ENCODE data around the gene TRIM44. TPM values are rescaled to one million over a fixed set of nuclear protein-coding genes. Genes with fewer than 3 reads are reported as not detected.
A peak's percentile ranks its signal among the peaks of the same experiment; 100 is the strongest.

Gene TRIM44
- total and polyA plus RNA-seq, 10 of the 15 experiments (the other 5 are each of a cell fraction or from before 2014, with no cell fraction given), result 6.7 to 93.0 (median 27.6) TPM

DNA sequence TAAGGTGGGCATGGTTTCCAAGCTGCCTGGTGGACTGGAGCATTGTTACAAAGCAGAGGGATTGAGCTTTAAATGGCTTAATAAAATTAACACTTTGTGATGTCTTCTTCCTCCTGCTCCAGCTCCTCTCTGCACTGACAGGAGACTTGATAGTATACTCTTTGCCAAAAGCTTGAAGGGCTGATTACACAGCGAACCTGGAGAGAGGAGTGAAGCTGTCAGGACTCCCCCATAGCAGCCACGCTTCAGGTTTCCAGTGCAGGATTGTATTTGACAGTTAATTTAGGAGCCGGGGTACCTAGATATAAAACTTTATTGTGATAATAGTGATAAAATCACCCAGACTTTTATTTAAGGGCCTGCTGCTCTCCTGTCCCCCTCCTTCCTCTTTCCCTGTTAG, 50.0 kb downstream of the TRIM44 start (continued):
- TF ChIP-seq, protein P1, sequence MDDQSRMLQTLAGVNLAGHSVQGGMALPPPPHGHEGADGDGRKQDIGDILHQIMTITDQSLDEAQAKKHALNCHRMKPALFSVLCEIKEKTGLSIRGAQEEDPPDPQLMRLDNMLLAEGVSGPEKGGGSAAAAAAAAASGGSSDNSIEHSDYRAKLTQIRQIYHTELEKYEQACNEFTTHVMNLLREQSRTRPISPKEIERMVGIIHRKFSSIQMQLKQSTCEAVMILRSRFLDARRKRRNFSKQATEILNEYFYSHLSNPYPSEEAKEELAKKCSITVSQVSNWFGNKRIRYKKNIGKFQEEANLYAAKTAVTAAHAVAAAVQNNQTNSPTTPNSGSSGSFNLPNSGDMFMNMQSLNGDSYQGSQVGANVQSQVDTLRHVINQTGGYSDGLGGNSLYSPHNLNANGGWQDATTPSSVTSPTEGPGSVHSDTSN (IDR thresholded peaks at IDR 0.05; ENCODE audit: insufficient replicate concordance, low read depth, low read length), result no peak
- TF ChIP-seq, protein P2, sequence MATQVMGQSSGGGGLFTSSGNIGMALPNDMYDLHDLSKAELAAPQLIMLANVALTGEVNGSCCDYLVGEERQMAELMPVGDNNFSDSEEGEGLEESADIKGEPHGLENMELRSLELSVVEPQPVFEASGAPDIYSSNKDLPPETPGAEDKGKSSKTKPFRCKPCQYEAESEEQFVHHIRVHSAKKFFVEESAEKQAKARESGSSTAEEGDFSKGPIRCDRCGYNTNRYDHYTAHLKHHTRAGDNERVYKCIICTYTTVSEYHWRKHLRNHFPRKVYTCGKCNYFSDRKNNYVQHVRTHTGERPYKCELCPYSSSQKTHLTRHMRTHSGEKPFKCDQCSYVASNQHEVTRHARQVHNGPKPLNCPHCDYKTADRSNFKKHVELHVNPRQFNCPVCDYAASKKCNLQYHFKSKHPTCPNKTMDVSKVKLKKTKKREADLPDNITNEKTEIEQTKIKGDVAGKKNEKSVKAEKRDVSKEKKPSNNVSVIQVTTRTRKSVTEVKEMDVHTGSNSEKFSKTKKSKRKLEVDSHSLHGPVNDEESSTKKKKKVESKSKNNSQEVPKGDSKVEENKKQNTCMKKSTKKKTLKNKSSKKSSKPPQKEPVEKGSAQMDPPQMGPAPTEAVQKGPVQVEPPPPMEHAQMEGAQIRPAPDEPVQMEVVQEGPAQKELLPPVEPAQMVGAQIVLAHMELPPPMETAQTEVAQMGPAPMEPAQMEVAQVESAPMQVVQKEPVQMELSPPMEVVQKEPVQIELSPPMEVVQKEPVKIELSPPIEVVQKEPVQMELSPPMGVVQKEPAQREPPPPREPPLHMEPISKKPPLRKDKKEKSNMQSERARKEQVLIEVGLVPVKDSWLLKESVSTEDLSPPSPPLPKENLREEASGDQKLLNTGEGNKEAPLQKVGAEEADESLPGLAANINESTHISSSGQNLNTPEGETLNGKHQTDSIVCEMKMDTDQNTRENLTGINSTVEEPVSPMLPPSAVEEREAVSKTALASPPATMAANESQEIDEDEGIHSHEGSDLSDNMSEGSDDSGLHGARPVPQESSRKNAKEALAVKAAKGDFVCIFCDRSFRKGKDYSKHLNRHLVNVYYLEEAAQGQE (IDR thresholded peaks at IDR 0.05; ENCODE audit: low read depth, low read length), result no peak
- TF ChIP-seq PAX5 (IDR thresholded peaks at IDR 0.05; ENCODE audit: borderline replicate concordance, low read depth, low read length), result no peak
- no peak for TF ChIP-seq SMARCA5 (IDR thresholded peaks at IDR 0.05)

DNA sequence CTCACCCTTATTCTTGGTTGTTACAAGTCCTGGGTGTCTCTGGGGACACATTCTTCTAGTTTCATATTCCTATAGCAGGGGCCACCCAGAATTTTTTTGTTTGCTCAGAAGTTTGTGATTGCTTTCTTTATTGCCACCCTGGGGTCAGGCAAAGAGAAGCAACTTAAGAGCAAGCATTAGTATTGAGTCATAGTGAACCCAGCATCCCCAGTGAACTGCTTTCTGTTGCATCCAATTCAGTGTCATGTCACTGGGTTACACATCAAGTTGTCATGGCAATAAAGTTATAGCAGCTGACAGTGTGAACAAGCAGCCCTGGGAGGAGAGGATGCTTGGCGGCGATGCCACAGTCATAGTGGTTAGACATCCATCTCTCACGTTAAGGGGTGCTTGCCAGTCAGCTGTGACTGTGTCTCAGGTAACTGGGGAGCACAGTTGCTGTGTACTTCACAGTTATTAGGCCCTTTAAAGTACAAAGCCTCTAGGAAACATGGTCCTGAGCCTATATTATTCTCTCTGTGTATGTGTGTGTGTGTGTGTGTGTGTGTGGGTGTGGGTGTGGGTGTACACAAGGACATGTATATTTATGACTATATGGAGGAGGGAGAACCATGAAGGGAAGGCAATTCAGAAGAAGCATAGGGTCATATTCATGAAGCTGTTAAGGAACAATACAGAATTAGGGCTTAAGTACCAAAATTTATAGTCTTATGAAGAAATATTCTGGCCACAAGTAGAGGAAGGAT, 52.5 kb downstream of the TRIM44 start:
- DNase-seq (ENCODE audit: low read depth, low spot score) (peak; percentile 77), ATAC-seq (peak; percentile 91), FAIRE-seq (no peak)
- Histone ChIP-seq H3K27me3 (replicated peaks in 1 of 2; ENCODE audit: control insufficient read depth in 2 of 2, insufficient read depth in 2 of 2, low read length in 1 of 2) (no peaks in the 10 kb centered on the region), H2AFZ (ENCODE audit: control insufficient read depth, low read depth, low read length) (no peak overlapping the region), H3K9ac (ENCODE audit: control insufficient read depth, insufficient read depth, low read length) (no peak overlapping the region), H3K27ac (ENCODE audit: control insufficient read depth, insufficient read depth) (no peak overlapping the region; the same call in 1 of the 2 replicates), H3K4me3 (no peak overlapping the region), H3K79me2 (ENCODE audit: control insufficient read depth, insufficient read depth, low read length) (peaks cover under 1% of the 10 kb centered on the region; the same call in 1 of the 2 replicates), H3K9me3 (replicated peaks; ENCODE audit: control insufficient read depth, insufficient read depth, low read length) (no peaks in the 10 kb centered on the region), H3K4me2 (ENCODE audit: control insufficient read depth, insufficient read depth) (no peak overlapping the region; the same call in 1 of the 2 replicates), H3K4me1 (ENCODE audit: control insufficient read depth, insufficient read depth, low read length) (peaks cover 8% of the 10 kb centered on the region; the same call in 1 of the 2 replicates), H4K20me1 (ENCODE audit: control insufficient read depth, insufficient read depth) (no peaks in the 10 kb centered on the region), H3K36me3 (ENCODE audit: control insufficient read depth in 2 of 2, insufficient read depth in 2 of 2, low read length in 1 of 2) (no peaks in the 10 kb centered on the region)
- in situ Hi-C loops (cut with MboI), result no loop called here
- 15% methylated on average over 3 of the region's 3 CpGs for WGBS (ENCODE audit: insufficient coverage, insufficient replicate concordance, low lambda C conversion rate, missing lambda C conversion rate)
- SMC1A ChIA-PET (ENCODE audit: uncharacterized antibody, unreplicated experiment), result interaction anchor here (0.7 to 1.9 kb wide), 8 partner anchors 14 to 417 kb away, joined by 3 to 12 read pairs (median 4); no protein-coding TSS in a partner anchor
- RAD21 ChIA-PET (ENCODE audit: unreplicated experiment), result interaction anchor here (1.6 to 2.9 kb wide), 3 partner anchors 71 to 107 kb away, joined by 5 to 9 read pairs (median 9); no protein-coding TSS in a partner anchor
- intact Hi-C loops (cut with micrococcal nuclease; ENCODE audit: unreplicated experiment), result loop anchor here (5.0 to 10.0 kb wide), 2 partner anchors 200 to 357 kb away; no protein-coding TSS in a partner anchor
- BruUV-seq (replicated peaks), result no TSS peak
- CTCF ChIA-PET, result interaction anchor here (1.0 to 1.2 kb wide), 4 partner anchors 9 to 107 kb away, joined by 3 to 8 read pairs (median 6); no protein-coding TSS in a partner anchor
- POLR2A ChIA-PET, result no interaction called here
- 0 out of 2 replicates have a peak, but pooled peaks have one; percentile 52 for TF ChIP-seq MEF2A (IDR thresholded peaks at IDR 0.05; ENCODE audit: insufficient read depth, low read depth, low read length)
- TF ChIP-seq BMI1 (IDR thresholded peaks at IDR 0.05; ENCODE audit: borderline replicate concordance), result peak; percentile 89
- 0 out of 2 replicates have a peak, but pooled peaks have one; percentile 2 for TF ChIP-seq BCL11A (IDR thresholded peaks at IDR 0.05; ENCODE audit: low read depth, low read length)
- no peak for TF ChIP-seq SREBF1 (IDR thresholded peaks at IDR 0.05; ENCODE audit: low read length)
- no peak for TF ChIP-seq ESRRA (IDR thresholded peaks at IDR 0.05; ENCODE audit: low read length)
- TF ChIP-seq POLR2A (IDR thresholded peaks at IDR 0.05; ENCODE audit: low read depth, low read length), result no peak
- 0 out of 2 replicates have a peak, but pooled peaks have one; percentile 25 for TF ChIP-seq MTA2 (IDR thresholded peaks at IDR 0.05; ENCODE audit: low read depth)
- TF ChIP-seq NFXL1 (IDR thresholded peaks at IDR 0.05; ENCODE audit: borderline replicate concordance), result no peak
- peak; percentile 81 for TF ChIP-seq JUNB (IDR thresholded peaks at IDR 0.05)
- TF ChIP-seq IKZF2 (IDR thresholded peaks at IDR 0.05), result peak in 1 of 2 experiments; percentile 41; a peak in 2 of 4 replicates
- no peak for TF ChIP-seq NR2C1 (IDR thresholded peaks at IDR 0.05)
- TF ChIP-seq PAX5 (IDR thresholded peaks at IDR 0.05; ENCODE audit: borderline replicate concordance, low read depth, low read length), result no peak
- TF ChIP-seq, protein P3, sequence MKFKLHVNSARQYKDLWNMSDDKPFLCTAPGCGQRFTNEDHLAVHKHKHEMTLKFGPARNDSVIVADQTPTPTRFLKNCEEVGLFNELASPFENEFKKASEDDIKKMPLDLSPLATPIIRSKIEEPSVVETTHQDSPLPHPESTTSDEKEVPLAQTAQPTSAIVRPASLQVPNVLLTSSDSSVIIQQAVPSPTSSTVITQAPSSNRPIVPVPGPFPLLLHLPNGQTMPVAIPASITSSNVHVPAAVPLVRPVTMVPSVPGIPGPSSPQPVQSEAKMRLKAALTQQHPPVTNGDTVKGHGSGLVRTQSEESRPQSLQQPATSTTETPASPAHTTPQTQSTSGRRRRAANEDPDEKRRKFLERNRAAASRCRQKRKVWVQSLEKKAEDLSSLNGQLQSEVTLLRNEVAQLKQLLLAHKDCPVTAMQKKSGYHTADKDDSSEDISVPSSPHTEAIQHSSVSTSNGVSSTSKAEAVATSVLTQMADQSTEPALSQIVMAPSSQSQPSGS (IDR thresholded peaks at IDR 0.05; ENCODE audit: low read length), result peak; percentile 58
- peak; percentile 59; the same call in 1 of the 2 replicates for TF ChIP-seq NR2F1 (conservative IDR thresholded peaks at IDR 0.05)
